Measurements from ENCODE around the gene ASPHD2.

The ASPHD2 gene

GRCh38 chr22:26481112-26481693 lies 52.1 kb downstream of the ASPHD2 start:
- no peak for ATAC-seq
- TF ChIP-seq ESRRG (CRISPR knock-in tag; IDR thresholded peaks at IDR 0.05) (no peak), ZC3H10 (CRISPR knock-in tag; IDR thresholded peaks at IDR 0.05) (no peak), ZNF565 (CRISPR knock-in tag; conservative IDR thresholded peaks at IDR 0.05; ENCODE audit: low read depth) (no peak), GLIS3 (CRISPR knock-in tag; IDR thresholded peaks at IDR 0.05) (no peak), TCF4 (CRISPR knock-in tag; IDR thresholded peaks at IDR 0.05; ENCODE audit: borderline replicate concordance) (no peak), ZFP30 (CRISPR knock-in tag; IDR thresholded peaks at IDR 0.05) (no peak), ZNF8 (CRISPR knock-in tag; IDR thresholded peaks at IDR 0.05) (no peak), PATZ1 (CRISPR knock-in tag; IDR thresholded peaks at IDR 0.05; ENCODE audit: borderline replicate concordance) (no peak), SNAI2 (CRISPR knock-in tag; IDR thresholded peaks at IDR 0.05) (no peak), TSHZ2 (CRISPR knock-in tag; IDR thresholded peaks at IDR 0.05) (no peak), BACH2 (CRISPR knock-in tag; IDR thresholded peaks at IDR 0.05; ENCODE audit: borderline replicate concordance) (no peak), ZFP3 (CRISPR knock-in tag; IDR thresholded peaks at IDR 0.05) (no peak), RARB (CRISPR knock-in tag; IDR thresholded peaks at IDR 0.05) (no peak), PPARA (CRISPR knock-in tag; IDR thresholded peaks at IDR 0.05; ENCODE audit: borderline replicate concordance) (no peak), OSR1 (CRISPR knock-in tag; IDR thresholded peaks at IDR 0.05) (no peak), ZNF70 (CRISPR knock-in tag; IDR thresholded peaks at IDR 0.05) (no peak), ARNTL (CRISPR knock-in tag; IDR thresholded peaks at IDR 0.05; ENCODE audit: borderline replicate concordance, low read depth) (no peak), CSDC2 (CRISPR knock-in tag; IDR thresholded peaks at IDR 0.05) (no peak)
- TF ChIP-seq, protein P1, sequence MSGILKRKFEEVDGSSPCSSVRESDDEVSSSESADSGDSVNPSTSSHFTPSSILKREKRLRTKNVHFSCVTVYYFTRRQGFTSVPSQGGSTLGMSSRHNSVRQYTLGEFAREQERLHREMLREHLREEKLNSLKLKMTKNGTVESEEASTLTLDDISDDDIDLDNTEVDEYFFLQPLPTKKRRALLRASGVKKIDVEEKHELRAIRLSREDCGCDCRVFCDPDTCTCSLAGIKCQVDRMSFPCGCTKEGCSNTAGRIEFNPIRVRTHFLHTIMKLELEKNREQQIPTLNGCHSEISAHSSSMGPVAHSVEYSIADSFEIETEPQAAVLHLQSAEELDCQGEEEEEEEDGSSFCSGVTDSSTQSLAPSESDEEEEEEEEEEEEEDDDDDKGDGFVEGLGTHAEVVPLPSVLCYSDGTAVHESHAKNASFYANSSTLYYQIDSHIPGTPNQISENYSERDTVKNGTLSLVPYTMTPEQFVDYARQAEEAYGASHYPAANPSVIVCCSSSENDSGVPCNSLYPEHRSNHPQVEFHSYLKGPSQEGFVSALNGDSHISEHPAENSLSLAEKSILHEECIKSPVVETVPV (CRISPR knock-in tag; IDR thresholded peaks at IDR 0.05), result no peak
- TF ChIP-seq, protein P2, sequence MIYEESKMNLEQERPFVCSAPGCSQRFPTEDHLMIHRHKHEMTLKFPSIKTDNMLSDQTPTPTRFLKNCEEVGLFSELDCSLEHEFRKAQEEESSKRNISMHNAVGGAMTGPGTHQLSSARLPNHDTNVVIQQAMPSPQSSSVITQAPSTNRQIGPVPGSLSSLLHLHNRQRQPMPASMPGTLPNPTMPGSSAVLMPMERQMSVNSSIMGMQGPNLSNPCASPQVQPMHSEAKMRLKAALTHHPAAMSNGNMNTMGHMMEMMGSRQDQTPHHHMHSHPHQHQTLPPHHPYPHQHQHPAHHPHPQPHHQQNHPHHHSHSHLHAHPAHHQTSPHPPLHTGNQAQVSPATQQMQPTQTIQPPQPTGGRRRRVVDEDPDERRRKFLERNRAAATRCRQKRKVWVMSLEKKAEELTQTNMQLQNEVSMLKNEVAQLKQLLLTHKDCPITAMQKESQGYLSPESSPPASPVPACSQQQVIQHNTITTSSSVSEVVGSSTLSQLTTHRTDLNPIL (CRISPR knock-in tag; IDR thresholded peaks at IDR 0.05; ENCODE audit: low read depth), result no peak

DNA sequence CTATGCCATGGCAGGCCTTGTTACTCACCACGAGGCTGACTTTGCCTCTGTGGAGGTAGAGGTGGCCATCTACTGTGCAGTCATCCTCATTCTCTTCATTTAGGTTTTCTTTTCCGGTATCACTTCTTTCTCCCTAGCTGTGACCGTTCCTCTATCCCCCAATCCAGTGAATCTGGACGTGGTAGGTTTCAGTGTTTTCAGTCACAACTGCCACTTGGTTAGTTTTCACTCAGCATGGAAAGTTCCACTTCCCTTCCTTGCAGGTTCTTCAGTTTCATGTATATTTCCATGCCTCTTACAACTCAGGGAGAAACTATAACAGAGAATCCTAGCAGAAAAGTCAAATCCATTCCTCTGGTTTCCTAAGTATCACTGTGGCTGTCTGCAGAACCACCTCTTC lies 52.6 kb downstream of the ASPHD2 start:
- no peak for ATAC-seq
- TF ChIP-seq TCF4 (CRISPR knock-in tag; IDR thresholded peaks at IDR 0.05; ENCODE audit: borderline replicate concordance) (no peak), SNAI2 (CRISPR knock-in tag; IDR thresholded peaks at IDR 0.05) (no peak), ISL1 (CRISPR knock-in tag; IDR thresholded peaks at IDR 0.05) (no peak), CSDC2 (CRISPR knock-in tag; IDR thresholded peaks at IDR 0.05) (no peak)
- TF ChIP-seq, protein P2 (CRISPR knock-in tag; IDR thresholded peaks at IDR 0.05; ENCODE audit: low read depth), result no peak
- TF ChIP-seq, protein P3, sequence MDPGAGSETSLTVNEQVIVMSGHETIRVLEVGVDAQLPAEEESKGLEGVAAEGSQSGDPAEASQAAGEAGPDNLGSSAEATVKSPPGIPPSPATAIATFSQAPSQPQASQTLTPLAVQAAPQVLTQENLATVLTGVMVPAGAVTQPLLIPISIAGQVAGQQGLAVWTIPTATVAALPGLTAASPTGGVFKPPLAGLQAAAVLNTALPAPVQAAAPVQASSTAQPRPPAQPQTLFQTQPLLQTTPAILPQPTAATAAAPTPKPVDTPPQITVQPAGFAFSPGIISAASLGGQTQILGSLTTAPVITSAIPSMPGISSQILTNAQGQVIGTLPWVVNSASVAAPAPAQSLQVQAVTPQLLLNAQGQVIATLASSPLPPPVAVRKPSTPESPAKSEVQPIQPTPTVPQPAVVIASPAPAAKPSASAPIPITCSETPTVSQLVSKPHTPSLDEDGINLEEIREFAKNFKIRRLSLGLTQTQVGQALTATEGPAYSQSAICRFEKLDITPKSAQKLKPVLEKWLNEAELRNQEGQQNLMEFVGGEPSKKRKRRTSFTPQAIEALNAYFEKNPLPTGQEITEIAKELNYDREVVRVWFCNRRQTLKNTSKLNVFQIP (CRISPR knock-in tag; IDR thresholded peaks at IDR 0.05; ENCODE audit: borderline replicate concordance, low read depth), result no peak
- TF ChIP-seq, protein P1 (CRISPR knock-in tag; IDR thresholded peaks at IDR 0.05), result no peak
